GF-D8 (cell line): Measurements from ENCODE around the gene GUCY2F.

Source experiments
- DNase-seq: peaks from one replicate; lab custom pipeline; 2025; lab: John Stamatoyannopoulos, UW

Gene GUCY2F

GRCh38 chrX:109481986-109482385 is at the start of gene GUCY2F:
Gene GUCY2F (minus strand): TSS chrX:109482086. CDS start chrX:109475936, 6,150 bp downstream.
- DNase-seq = no peak

DNA sequence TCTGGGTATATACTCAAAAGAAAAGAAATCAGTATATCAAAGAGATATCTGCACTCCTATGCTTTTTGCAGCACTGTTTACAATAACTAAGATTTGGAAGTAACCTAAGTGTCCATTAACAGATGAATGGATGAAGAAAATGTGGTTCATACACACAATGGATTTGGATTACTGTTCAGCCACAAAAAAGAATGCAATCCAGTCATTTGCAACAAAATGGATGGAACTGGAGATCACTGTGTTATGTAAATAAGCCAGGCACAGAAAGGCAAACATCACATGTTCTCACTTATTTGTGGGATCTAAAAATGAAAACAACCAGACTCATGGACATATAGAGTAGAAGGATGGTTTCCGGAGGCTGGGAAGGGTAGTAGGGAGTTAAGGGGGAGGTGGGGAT is 37.1 kb upstream of the GUCY2F start:
- DNase-seq = no peak

GRCh38 chrX:109511113-109511512 is 29.2 kb upstream of the GUCY2F start:
- no peak for DNase-seq

DNA sequence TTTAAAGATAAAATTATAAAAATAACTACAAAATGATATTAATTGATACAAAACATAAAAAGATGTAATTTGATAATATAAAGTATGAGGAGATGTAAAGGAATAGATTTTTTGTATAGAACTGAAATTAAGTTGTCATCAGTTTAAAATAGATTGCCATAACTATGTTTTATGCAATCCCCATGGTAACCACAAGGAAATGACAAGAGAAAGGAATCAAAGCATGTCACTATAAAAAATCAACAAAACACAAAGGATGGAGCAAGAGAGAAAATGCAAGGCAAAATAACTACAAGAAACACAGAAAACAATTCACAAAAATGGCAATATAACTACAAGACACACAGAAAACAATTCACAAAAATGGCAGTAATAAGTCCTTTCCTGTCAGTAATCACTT is 27.0 kb upstream of the GUCY2F start:
- DNase-seq = no peak

GRCh38 chrX:109501176-109501575 is 19.3 kb upstream of the GUCY2F start:
- no peak for DNase-seq

GRCh38 chrX:109498434-109498833 is 16.5 kb upstream of the GUCY2F start:
- DNase-seq = no peak

GRCh38 chrX:109489174-109489573 is 7.3 kb upstream of the GUCY2F start:
- no peak for DNase-seq

GRCh38 chrX:109487640-109488039 is 5.8 kb upstream of the GUCY2F start:
- no peak for DNase-seq

- peak; percentile 7 for DNase-seq
Observed at GRCh38 chrX:109485470-109486340, 3.8 kb upstream of the GUCY2F start.

DNA sequence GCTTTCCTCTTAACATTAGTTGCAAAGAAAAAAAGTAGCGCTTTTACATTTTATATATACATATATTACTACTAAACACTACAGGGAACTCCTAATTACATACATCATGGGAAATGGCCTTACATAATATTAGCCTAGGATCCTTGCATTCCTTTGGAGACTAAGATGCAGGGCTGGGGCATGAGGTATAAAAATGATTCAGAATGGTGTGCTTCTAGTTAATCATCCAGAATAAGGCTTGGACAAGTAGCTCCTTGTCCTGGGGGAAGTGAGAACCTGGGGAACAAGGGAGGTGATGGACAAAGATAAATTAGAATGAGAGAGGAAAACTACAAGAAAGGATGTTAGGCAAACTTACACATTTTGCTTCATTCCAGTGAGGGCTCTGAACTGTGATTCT is 3.0 kb upstream of the GUCY2F start:
- DNase-seq = no peak

- DNase-seq = no peak
Observed at GRCh38 chrX:109475174-109475891, 6.6 kb downstream of the GUCY2F start.

GRCh38 chrX:109472939-109473735 is 8.7 kb downstream of the GUCY2F start:
- DNase-seq = no peak

DNA sequence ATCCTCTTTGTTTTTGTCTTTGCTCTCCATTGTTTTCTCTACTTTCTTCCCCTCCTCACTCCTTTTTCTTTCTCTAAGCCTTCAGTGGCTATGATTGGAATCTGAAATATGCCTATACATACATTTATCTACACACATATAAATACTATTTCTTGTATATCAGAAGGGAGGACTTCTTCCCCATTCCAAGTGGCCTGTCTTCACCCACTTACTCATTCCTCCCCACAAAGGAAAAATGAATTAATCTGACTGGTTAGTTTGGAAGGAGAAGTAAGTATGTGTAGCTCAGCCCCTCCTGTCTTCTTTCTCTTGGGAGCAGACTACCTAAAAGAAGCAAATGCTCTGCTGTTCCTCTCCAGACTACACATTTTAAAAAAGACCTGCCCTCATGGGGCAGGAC is 17.7 kb downstream of the GUCY2F start:
- no peak for DNase-seq

DNA sequence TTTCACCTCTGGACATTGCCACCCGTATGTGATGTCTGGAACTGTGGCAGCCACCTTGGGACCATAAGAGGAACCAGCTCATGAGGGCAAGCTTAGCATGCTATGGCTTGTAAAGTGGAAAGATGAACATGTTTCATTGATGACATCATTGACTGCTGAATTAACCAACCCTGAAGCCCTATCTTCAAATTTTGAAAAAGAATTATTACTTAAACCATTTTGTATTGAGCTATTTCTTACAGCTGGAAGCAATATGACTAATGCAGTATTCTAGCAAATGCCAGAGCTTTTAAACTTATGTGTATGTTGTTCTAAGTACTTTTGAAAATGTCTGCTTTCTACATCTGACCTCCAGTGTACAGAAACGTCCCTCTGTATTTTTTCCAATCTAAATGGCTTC is 18.1 kb downstream of the GUCY2F start:
- DNase-seq = no peak

GRCh38 chrX:109448282-109448938 is 33.5 kb downstream of the GUCY2F start:
- no peak for DNase-seq

DNA sequence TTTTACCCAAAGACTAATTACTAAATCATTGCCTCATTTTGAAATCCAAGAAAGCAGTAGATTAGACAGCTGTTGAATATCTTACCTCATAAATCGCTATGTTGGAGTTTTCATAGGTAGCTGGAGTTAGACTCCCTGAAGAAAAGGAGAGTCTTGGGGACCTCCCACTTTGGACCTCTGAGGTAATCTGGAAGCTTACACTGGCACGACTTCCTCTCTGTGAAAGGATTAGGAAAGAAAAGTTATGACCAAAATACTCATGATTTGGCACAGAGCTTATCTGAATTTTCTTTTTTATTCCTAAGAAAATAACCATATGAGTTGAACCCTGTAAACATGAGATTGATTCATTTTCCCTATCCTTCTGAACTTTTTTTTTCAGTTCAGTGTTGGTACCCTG is 40.6 kb downstream of the GUCY2F start:
- DNase-seq = no peak

DNA sequence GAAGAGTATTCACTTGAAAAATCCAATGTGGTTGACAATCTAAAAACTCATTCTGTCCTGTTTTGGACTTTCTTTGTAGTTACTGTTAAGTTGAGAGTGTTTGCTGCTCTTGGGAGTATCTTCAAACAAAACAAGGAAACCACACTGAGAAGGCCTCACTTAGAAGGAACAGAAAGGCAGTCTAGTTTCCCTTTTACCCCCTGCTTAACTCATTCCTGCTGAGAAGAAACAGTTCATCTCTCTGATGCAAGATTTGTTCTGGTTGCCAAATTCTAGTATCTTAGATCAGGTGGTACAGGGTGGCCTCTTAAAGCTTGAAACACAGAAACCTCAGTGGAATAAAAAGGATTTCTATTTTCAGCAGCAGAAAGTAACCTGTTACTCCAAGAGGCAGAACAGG is 41.4 kb downstream of the GUCY2F start:
- DNase-seq = no peak

GRCh38 chrX:109409181-109409580 is 72.7 kb downstream of the GUCY2F start:
- no peak for DNase-seq

GRCh38 chrX:109403922-109404321 is 78.0 kb downstream of the GUCY2F start:
- no peak for DNase-seq

DNA sequence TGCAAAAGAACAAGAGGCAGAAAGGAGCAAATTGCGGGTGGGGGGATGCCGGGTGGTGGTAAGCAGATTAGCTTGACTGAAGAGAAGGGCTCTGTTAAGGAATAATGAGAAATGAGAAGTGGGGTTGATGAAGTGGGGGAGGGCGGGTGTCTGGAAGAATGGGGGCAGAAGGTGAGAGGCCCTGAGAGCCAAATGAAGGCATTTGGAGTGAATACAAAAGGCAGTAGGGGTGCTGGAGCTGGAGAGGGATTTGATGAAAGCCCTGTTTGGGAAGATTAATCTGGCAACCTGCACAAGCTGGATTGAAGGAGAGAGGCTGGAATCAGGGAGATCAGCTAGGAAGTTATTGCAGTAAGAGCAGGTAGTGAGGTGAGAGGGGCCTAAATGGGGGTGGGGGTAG is 82.1 kb downstream of the GUCY2F start:
- DNase-seq = no peak

GRCh38 chrX:109398833-109399232 is 83.1 kb downstream of the GUCY2F start:
- DNase-seq = no peak

- DNase-seq = no peak
Observed at GRCh38 chrX:109398061-109398460, 83.8 kb downstream of the GUCY2F start.
